ENCODE results near the gene REC8. TPM values are rescaled to one million over a fixed set of nuclear protein-coding genes. Genes with fewer than 3 reads are reported as not detected.
A peak's percentile ranks its signal among the peaks of the same experiment; 100 is the strongest.

REC8 gene
- total and polyA plus RNA-seq, 2 experiments from 2014 or later, result 44.8 to 170 TPM

- Histone ChIP-seq H3K27me3 (no peaks in the 10 kb centered on the region), H3K4me2 (no peak overlapping the region), H3K4me3 (no peak overlapping the region), H3K36me3 (replicated peaks; ENCODE audit: insufficient read depth, low read depth) (peaks cover 2% of the 10 kb centered on the region), H3K9me3 (ENCODE audit: low read depth) (no peaks in the 10 kb centered on the region), H2AFZ (no peak overlapping the region), H3K27ac (no peak overlapping the region), H3K4me1 (ENCODE audit: insufficient read depth) (peaks cover 5% of the 10 kb centered on the region), H3K79me2 (peaks cover 25% of the 10 kb centered on the region), H4K20me1 (ENCODE audit: insufficient read depth, poor library complexity, severe bottlenecking) (no peaks in the 10 kb centered on the region), H3K9me2 (replicated peaks; ENCODE audit: insufficient read depth) (no peaks in the 10 kb centered on the region)
- no peak for DNase-seq (ENCODE audit: low spot score)
- WGBS (ENCODE audit: low lambda C conversion rate, missing lambda C conversion rate), result 97% methylated on average over 12 of the region's 12 CpGs
- TF ChIP-seq EZH2phosphoT487 (IDR thresholded peaks at IDR 0.05; ENCODE audit: low read depth, severe bottlenecking, unreplicated experiment) (no peak), EZH2 (IDR thresholded peaks at IDR 0.05; ENCODE audit: borderline replicate concordance) (no peak), CTCF (IDR thresholded peaks at IDR 0.05; ENCODE audit: poor library complexity) (no peak)
Observed at GRCh38 chr14:24177041-24177825, 5.4 kb downstream of the REC8 start.

- H4K20me1 ChIP-seq (ENCODE audit: insufficient read depth, poor library complexity, severe bottlenecking), result no peaks in the 10 kb centered on the region
- H3K4me2 ChIP-seq, result no peak overlapping the region
- no peaks in the 10 kb centered on the region for H3K9me3 ChIP-seq (ENCODE audit: low read depth)
- peaks cover 3% of the 10 kb centered on the region for H3K4me1 ChIP-seq (ENCODE audit: insufficient read depth)
- H3K9me2 ChIP-seq (replicated peaks; ENCODE audit: insufficient read depth), result no peaks in the 10 kb centered on the region
- TF ChIP-seq EZH2 (IDR thresholded peaks at IDR 0.05; ENCODE audit: borderline replicate concordance), result no peak
- no peak for TF ChIP-seq CTCF (IDR thresholded peaks at IDR 0.05; ENCODE audit: poor library complexity)
- TF ChIP-seq EZH2phosphoT487 (IDR thresholded peaks at IDR 0.05; ENCODE audit: low read depth, severe bottlenecking, unreplicated experiment), result no peak
- no peaks in the 10 kb centered on the region for H3K27me3 ChIP-seq
- peaks cover 2% of the 10 kb centered on the region for H3K36me3 ChIP-seq (replicated peaks; ENCODE audit: insufficient read depth, low read depth)
- no peak overlapping the region for H2AFZ ChIP-seq
- 92% methylated on average over 7 of the region's 14 CpGs for WGBS (ENCODE audit: low lambda C conversion rate, missing lambda C conversion rate)
- no peak for DNase-seq (ENCODE audit: low spot score)
- H3K4me3 ChIP-seq, result no peak overlapping the region
- no peak overlapping the region for H3K27ac ChIP-seq
- peaks cover 19% of the 10 kb centered on the region for H3K79me2 ChIP-seq
Observed at GRCh38 chr14:24177891-24178290, 6.0 kb downstream of the REC8 start.

- Histone ChIP-seq H3K27ac (peak overlapping the region; percentile 87), H3K4me3 (no peak overlapping the region), H3K27me3 (no peaks in the 10 kb centered on the region), H3K4me1 (ENCODE audit: insufficient read depth) (no peaks in the 10 kb centered on the region), H4K20me1 (ENCODE audit: insufficient read depth, poor library complexity, severe bottlenecking) (no peaks in the 10 kb centered on the region), H2AFZ (no peak overlapping the region), H3K79me2 (peaks cover 12% of the 10 kb centered on the region), H3K9me3 (ENCODE audit: low read depth) (no peaks in the 10 kb centered on the region), H3K36me3 (replicated peaks; ENCODE audit: insufficient read depth, low read depth) (peaks cover 2% of the 10 kb centered on the region), H3K9me2 (replicated peaks; ENCODE audit: insufficient read depth) (no peaks in the 10 kb centered on the region), H3K4me2 (no peak overlapping the region)
- WGBS (ENCODE audit: low lambda C conversion rate, missing lambda C conversion rate), result 89% methylated on average over 12 of the region's 12 CpGs
- TF ChIP-seq CTCF (IDR thresholded peaks at IDR 0.05; ENCODE audit: poor library complexity) (no peak), EZH2phosphoT487 (IDR thresholded peaks at IDR 0.05; ENCODE audit: low read depth, severe bottlenecking, unreplicated experiment) (no peak), EZH2 (IDR thresholded peaks at IDR 0.05; ENCODE audit: borderline replicate concordance) (no peak)
- no peak for DNase-seq (ENCODE audit: low spot score)
Observed at GRCh38 chr14:24178399-24179178, 6.7 kb downstream of the REC8 start.

Data from hepatocyte (in vitro differentiated cells).